Measurements from ENCODE around the gene NPY2R.

DNA sequence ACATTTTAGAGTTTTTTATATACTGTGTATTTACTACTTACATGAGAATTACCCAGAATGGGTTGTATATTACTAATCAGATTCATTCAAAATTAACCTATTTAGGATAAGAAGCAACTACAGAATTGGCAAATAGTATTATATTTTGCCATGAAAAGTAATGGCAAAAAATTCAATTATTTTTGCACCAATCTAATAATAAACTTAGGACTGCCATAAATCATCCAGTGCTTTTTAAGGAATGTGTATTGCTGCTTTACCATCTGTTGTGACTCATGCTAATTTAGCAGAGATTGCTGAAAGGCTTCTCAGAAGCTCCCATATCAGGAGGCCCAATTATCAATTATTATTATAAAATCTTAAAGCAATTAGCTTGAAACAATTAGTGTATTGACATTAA is 24.0 kb downstream of the NPY2R start:
- TF ChIP-seq, protein P1, sequence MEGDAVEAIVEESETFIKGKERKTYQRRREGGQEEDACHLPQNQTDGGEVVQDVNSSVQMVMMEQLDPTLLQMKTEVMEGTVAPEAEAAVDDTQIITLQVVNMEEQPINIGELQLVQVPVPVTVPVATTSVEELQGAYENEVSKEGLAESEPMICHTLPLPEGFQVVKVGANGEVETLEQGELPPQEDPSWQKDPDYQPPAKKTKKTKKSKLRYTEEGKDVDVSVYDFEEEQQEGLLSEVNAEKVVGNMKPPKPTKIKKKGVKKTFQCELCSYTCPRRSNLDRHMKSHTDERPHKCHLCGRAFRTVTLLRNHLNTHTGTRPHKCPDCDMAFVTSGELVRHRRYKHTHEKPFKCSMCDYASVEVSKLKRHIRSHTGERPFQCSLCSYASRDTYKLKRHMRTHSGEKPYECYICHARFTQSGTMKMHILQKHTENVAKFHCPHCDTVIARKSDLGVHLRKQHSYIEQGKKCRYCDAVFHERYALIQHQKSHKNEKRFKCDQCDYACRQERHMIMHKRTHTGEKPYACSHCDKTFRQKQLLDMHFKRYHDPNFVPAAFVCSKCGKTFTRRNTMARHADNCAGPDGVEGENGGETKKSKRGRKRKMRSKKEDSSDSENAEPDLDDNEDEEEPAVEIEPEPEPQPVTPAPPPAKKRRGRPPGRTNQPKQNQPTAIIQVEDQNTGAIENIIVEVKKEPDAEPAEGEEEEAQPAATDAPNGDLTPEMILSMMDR (IDR thresholded peaks at IDR 0.05) = no peak
- TF ChIP-seq POLR2AphosphoS5 (IDR thresholded peaks at IDR 0.05) (no peak), POLR2A (IDR thresholded peaks at IDR 0.05) (no peak)
